CD1c-positive myeloid dendritic cell (primary cell): Measurements from ENCODE around the gene FGD2.
"Not testable (repeated sequence)": the region's sequence is repeated elsewhere in the genome, so short reads cannot be mapped to it uniquely, and the experiment has no call there.

Source experiments
- DNase-seq: peaks from one replicate; pipeline ENCODE4 v3.0.0-alpha.2; 2016; ENCODE audit errors: extremely low spot score

The FGD2 gene

DNA sequence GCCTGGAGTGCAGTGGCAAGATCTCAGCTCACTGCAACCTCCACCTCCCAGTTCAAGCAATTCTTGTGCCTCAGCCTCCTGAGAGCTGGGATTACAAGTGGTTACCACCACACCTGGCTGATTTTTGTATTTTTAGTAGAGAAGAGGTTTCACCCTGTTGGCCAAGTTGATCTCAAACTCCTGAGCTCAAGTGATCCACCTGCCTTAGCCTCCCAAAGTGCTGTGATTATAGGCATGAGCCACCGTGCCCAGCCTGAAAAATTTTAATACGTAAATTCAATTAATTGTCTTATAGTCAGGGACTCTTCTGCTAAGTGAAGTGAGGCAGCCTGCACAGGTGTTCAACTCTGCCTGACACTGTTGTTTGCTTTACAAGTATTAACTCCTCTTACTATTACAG is 15.1 kb upstream of the FGD2 start:
- DNase-seq = not testable (repeated sequence)

DNA sequence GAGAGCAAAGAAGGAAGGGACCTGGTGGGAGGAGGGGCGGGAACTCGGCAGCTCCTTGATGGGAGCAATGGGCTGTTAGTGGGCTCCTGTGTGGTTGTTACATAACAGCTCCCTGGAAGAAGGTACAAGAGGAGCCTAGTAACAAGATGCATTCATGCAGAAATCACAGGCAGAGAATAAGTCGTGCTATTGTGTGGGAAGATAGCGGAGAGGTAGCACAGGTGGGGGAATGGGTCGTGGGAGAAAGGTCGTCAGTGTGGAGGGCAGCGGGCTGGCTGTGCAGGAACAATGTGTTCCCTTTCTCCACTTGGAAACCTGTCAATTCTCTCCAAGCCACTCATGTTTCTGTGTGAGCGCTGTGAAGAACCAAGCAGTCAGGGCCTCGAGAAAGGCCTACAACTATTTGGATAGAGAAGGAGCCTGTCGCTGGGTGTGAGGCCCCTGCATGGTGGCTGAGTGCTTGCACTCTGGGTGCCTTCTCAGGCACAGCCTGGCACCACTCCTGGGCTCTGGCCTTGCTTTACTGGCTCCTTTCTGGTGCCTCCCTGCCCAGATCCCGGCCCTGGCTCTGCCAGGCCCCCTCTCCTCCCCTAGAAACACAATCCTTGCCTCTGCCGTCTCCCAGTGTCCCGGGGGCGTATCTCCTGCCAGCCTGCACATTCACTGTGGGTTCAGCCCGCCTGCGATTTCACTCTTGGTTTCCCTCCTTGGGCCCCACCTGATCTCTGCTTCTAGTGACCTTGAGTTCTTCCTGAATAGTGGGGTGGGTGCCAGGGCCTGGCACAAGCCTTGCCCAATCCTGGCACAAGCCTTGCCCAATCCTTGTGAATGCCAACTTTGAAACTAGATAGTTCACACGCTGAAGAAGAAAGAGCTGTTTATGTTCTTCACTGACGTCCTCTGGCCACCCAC is 7.4 kb upstream of the FGD2 start:
- DNase-seq = no peak

DNA sequence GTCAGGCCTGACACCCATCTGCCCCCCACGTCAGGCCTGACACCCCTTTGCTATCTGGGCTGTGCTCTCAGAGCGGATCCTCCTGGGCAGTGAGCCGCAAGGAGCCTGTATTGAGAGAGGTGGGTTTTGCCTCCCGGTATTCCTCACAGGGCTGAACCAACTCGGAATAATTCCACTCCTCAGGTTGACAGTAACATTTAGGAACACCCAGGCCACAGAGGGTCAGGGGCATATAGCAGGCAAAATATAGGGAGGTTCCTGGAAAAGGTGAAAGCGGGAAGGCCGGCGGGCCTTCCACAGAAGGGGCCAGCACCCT is 6.8 kb upstream of the FGD2 start:
- no peak for DNase-seq

DNA sequence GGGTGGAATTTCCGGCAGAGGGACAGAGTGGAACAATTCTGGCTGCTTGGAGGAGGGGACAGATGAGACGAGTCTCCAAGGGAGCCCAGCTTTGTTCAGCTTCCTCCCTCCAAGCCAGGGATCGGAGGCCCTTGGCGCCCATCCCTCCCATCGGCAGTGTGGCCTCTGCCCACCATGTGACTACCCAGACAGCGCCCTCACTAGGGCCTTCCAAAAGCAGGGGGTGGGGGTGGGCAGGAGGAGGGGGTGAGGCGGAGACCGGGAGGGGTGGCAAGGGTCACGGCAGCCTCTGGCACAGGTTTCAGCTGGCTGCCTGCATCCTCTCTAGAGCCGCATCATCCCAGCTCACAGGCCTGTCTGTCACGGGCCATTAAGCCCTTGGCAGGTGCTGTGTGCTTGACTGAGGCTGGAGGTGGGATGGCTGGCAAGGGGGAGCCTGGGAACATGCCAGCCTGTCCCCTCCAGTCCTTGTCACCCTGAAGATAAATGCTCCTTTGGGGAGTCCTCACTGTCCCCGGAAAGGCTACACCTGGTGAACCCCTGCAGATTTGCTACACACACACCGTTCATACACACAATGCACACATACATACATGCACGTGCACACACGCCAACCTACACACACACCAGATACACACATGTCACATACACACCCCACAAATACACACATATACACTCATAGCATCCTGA is 6.2 kb upstream of the FGD2 start:
- no peak for DNase-seq

DNA sequence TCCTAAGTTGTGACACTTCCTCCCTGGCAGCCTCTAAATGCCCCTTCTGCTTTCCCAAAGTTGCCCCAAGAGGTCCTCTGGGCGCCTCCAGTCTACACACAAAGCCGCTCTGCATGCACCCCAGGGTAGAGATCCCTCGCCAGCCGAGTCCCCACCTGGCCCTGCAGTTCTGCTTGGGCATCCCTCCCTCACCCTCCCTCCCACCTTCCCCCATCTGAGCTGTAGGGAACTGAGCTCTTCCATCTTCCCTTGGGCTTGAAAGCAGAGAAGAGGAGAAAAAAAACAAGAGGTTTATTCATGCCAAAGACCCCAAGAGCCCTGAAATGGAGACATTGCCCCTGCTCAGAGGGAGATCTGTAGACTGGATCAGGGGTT is 5.7 kb upstream of the FGD2 start:
- DNase-seq = no peak

DNA sequence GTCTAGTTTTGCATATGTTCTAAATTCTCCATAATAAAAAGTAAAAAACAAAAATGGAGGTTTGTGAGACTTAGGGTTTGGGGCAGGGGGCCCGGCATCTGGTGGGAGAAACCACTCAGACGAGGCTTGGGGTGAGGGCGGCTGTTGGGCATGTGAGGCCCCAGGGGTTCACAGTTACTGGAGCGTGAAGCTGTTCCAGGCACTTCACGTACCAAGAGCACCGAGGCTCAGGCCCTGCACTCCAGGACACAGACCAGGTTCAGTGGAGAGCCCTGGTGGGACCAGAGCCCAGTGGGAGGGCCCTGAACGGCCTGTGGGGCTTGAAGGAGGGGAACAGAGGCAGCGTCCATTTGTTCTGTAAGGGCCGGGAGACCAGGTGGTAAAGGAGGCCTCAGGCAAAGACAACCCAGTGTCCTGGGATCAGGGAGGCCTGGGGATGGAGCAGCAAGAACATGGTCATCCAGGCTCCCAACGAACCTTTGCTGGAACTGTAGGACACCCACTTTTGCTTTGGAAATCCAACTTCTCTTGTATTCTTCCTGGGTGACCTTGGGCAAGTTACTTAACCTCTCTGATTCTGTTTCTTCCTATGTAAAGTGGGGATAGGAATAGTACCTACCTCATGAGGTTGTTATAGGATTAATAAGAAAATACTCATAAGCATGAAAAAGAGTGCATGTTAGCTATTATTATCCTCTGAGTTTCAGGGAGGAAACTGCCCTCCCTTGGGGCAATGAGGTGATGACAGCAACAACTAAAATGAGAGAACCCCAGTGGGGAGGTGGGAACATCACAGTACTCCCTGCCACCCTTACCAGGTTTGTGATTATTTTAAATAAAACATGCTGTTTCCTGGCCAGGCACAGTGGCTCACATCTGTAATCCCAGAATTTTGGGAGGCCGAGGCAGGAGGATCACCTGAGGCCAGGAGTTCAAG is 1.1 kb upstream of the FGD2 start:
- DNase-seq = no peak

DNA sequence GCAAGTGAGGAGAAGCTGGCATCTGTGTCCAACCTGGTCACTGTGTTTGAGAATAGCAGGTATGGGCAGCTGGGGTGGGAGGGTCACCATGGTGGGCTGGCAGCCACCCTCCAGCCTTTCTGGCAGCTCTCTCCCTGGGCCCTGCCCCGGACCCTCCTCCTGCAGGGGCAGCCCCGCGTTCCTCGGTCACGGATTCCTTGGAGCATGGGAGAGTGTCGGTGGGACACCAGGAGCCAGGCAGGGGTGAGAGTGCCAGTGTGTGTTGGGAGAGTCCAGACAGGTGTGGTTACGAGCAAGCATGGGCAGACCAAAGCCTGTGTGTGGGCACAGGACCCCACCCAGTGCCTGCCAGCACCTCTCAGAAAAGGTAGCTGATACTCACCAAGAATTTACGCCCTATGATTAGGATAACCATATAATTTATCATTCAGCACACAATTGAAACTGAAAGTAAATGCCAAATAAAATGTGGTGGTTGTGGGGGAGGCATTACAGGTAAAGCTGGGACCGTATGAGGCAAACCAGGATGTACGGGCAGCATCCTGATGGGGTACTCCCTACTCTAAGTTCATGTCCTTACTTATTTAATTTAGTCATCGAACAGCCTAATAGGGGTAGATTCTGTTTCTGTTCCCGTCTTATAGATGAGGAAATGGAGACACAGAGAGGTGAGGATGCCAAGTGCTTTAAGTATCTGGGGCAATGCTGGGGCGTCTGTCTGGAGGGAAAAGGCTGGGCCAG is 542 bp downstream of the FGD2 start:
- peak; percentile 33 for DNase-seq

DNA sequence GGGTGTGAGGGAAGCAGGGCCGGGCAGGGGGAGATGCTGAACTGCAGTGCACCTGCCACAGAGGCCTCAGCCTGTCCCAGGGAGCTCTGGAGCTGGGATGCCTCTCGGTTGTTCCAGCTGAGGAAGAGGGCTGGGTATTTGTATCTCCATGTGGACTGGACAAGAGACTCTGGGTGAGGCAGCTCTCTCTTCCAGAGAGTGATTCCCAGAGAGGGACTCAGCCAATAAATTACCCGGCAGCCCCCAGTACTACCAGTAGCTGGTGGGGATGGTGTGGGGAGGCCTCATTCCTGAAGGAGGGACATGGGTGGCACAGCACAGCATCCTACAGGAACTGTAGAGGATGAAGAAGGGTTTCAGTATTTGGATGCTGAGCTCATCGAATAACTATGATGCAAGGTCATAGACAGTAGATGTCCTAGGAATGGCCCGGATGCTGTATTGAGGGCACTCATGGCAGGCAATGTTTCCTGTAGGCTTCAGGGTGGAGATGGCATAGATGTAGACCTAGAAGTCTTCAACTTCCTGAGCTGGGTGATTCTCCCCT is 1.4 kb downstream of the FGD2 start:
- peak; percentile 55 for DNase-seq

DNA sequence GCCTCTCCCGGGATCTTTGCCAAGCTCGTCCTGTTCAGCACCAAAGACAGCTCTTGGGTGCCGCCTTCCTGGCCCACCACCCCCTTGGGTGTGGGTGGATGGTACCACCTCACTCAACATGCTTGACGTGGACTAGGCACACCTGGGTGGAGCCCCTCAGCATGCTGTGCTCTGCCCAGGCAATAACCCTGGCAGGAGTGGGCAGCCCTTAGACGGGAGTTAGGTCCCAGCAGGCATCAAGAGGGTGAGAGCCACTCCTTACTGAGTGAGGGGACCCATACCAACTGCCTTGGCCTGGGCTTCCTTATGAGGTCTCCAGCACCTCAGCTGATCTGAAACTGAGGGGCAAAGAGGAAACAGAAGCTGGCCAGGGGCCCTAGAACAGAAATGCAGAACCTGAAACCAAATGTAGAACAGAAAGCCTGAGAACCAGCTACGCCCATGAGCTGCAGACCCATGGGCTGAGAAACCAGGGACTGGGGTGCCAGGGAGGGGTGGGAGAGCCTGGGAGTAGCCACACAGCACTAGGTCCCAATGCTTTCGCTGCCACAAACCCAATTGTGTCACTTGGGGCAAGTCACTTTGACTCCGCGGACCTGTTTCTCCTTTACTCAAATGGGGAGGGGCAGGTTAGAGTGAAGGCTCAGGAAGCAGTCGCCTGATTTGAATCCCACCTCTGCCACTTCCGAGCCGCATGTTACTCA is 2.0 kb downstream of the FGD2 start:
- DNase-seq = peak; percentile 91

DNA sequence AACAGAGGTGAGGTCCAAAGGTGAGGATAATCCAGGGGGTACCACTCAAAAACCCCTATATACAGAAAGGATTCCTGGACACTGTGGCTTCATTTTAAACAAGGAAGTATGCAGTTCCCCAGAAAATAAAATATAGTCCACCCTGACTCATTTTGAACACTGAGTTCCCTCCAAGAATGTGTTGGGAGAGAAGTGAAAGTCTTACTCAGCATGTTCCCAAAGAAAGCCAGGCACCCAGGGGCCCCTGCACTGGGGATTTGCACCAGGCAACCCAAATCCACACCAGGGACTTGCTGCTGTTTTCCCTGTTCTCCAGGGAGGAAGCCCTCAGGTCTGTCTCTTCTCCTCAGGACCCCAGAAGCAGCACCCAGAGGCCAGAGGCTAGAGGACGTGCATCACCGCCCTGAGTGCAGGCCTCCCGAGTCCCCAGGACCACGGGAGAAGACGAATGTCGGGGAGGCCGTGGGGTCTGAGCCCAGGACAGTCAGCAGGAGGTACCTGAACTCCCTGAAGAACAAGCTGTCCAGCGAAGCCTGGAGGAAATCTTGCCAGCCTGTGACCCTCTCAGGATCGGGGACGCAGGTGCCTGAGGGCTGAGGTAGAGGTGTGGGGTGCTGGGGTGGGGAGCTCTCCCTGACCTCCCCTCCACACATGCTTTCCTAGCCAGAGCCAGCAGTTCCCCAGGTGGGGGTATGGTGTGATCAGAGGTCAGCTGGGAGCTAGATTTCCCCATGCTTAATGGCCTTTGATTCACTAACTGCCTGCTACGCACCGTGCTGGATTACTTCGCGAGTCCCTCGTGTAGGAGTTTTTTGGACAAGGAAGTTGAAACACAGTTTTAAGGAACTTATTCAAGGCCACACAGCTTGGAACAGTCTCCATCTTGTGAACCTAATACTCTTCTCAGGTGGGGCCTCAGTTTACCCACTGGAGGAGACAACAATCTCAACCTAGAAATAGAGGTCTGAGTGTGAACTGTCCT is 3.3 kb downstream of the FGD2 start:
- DNase-seq = peak; percentile 88

DNA sequence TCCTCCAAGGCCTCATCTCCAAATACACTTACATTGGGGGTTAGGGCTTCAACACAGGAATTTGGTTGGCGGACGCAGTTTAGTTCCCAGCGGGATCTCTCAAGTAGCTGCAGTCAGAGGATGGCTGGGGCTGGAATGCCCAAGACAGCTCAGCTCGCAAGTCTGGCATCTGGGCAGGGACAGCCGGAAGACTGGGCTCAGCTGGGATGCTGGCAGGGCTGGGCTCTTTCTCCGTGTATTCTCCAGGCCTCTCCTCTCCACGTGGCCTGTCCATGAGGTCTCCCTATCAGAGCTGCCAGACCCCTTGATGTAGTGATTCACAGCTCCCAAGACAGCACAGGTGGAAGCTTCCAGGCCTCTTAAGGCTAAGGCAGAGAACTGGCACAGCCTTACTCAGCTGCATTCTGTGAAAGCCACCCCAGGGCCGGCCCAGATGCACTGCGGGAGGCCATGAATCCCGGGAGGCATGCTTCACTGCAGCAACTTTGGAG is 5.0 kb downstream of the FGD2 start:
- DNase-seq = no peak

DNA sequence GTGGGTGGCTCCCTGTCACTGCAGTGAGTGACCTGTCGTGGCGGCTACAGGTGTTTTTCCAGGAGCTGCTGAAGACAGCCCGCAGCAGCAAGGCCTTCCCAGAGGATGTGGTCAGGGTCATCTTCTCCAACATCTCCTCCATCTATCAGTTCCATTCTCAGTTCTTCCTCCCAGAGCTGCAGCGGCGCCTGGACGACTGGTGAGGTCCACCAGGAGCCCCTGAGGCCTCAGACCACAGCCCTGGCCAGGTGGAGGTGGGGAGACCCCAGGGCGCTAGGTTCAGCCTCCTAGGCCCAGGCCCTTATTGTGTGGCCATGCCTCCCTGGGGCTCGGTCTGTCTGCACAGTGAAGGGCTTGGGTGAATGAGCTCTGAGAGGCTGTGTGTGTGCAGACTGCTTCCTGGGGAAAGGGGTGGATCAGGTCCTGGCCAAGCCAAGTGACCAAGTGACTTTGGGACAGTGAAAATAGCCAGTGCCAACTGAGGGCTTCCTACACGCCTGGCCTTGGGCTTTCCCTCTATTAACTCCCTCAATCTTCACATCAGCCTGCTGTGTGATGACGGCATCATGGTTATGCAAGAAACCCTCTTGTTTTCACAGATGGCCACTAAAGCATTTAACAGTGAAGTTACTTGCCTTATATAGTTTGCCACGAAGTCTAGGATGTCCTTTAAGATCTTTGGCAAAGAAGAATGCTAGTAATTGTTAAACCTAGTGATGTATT is 6.4 kb downstream of the FGD2 start:
- no peak for DNase-seq

DNA sequence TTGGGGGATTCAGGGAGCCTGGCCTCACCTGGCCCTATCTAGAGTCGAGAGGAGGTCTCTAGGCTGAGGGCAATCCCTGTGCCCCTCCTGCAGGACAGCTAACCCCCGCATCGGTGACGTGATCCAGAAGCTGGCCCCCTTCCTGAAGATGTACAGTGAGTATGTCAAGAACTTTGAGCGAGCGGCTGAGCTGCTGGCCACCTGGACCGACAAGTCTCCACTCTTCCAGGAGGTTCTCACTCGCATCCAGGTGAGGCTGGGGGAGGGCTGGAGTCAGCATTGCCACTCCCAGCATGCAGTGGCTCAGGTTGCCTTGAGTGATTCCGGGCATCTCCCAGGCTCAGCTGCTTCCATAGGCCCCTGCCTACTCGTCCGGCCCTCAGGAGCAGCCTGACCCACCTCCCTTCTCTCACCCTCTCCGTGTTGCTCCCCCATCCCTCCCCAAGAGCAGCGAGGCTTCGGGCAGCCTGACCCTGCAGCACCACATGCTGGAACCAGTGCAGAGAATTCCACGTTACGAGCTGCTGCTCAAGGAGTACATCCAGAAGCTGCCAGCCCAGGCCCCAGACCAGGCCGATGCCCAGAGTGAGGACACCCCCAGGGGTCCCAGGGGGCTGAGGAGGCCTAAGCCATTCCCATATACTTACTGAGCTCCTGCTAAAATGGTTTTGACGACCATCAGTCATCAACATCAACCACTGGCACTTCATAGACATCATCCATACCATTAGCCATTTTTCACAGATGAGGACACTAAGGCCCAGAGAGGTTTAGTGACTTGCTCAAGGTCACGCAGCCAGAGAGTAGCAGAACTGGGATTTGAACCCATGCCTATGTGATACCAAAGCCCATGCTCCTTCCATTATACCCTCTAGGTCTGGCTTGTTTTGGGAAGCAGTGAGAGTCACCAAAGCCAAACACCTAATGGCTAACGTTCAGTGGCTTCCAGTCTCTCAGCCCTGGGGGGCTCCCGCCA is 8.3 kb downstream of the FGD2 start:
- DNase-seq = no peak

DNA sequence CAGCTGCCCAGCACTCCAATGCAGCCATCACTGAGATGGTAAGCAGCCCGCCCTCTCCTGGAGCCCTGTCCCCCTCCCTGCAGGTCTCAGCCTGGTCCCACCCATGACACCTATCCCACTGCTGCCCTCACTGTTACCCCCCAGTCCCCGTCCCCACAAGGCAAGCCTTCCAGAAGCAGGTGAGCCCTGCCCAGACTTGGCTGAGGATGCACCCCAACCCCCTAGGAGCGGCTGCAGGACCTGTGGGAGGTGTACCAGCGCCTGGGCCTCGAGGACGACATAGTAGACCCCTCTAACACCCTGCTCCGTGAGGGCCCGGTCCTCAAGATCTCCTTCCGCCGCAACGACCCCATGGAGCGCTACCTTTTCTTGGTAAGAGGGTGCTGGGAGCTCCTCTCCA is 9.2 kb downstream of the FGD2 start:
- no peak for DNase-seq

DNA sequence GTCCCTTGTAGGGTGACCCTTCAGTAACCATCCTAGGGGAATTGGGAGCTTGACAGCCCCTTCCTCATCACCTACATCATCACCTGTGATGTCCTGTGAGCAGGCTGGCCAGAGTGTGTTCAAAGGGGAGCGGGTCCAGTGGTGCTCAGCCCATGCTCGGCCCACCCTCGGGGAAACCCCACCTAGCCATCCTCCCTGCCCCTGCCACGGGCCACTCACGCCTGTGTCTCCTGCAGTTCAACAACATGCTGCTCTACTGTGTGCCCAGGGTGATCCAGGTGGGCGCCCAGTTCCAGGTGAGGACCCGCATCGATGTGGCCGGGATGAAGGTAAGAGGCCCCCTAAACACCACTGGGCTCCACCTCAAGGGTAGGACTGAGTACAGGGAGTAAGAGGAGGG is 10.1 kb downstream of the FGD2 start:
- DNase-seq = no peak

DNA sequence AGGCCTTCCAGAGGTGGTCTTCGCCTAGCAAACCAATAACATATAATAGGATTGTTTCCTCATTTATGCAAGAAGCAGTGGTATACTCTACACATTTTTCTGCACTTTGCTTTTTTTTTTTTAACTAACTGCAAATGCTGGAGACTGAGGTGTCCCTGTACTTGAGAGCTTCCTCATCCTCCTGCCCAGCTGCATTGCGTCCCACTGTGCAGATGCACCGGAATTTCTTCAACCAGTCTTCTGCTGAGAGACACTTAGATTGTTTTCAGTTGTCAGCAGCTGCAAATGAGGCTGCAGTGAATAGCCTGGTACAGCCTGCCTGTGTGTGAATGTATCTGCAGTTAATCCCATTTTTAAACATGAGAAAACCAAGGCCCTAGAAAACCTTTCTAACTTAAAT is 11.5 kb downstream of the FGD2 start:
- DNase-seq = no peak

DNA sequence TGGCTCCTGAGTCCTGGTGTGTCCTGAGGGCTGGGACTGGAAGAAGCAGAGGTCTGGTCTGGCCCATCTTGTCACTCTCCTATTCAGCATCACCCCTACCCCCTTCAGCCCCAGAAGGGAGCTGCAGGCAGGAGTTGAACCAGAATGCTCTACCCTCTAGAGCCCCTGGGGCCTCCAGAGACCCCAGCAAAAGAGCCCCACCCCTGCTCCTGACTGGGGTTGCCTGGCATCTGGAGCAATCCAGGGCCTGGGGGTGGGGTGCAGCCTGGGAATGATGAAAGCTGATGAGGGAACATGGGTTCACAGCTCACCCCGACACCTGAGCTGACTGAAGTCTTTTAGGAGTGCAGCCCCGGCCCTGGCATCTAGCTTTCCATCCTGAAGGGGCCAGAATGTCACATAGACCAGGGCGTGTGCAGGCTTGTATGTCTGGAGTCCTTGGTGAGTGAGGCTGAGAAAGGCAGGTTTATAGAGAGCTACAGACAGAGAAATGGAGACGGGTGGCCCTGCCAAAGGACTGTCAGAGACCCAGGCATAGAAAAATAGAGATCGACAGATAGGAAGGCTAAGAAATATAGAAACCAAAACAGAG is 12.2 kb downstream of the FGD2 start:
- DNase-seq = no peak
